ENCODE measurements around the gene SPOCD1.

GRCh38 chr1:31818206-31818605, 2.4 kb upstream of the SPOCD1 start:
- TF ChIP-seq CTCF (IDR thresholded peaks at IDR 0.05; ENCODE audit: low read depth, low read length, missing input control) (no peak), REST (IDR thresholded peaks at IDR 0.05) (no peak)

Measured in liver (tissue), 2 donors.